GM12892 (cell line): ENCODE data around the gene MAB21L3.

ENCODE experiments used
- POLR2AphosphoS5 ChIP-seq: IDR thresholded peaks from 2 replicates; pipeline ENCODE4 v1.6.1; 2011; ENCODE audit warnings: low read depth, low read length, control low read depth
- TAF1 ChIP-seq: IDR thresholded peaks from 2 replicates; pipeline ENCODE4 v1.6.1; 2011; ENCODE audit warnings: low read depth, mild to moderate bottlenecking, control low read depth, low read length, borderline replicate concordance

DNA sequence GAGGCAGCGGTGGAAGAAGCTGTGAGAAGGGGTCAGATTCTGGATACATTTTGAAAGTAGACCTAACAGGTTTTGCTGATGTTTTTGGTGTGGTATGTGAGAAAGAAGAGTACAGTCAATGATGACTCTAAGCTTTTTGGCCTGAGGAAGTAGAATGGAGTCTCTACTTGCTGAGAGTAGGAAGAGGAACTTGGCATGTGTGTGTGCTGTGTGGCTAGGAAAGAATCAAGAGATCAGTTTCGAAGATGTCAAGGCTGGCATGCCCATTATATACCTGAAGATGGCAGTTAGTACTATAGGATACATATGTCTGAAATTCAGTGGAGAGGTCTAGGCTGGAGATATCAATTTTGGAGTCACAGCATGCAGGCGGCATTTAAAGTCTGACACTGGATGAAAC lies 64.4 kb downstream of the MAB21L3 start:
- no peak for TF ChIP-seq POLR2AphosphoS5
- no peak for TF ChIP-seq TAF1
